ENCODE data around the gene BMERB1. TPM values are rescaled to one million over a fixed set of nuclear protein-coding genes. Genes with fewer than 3 reads are reported as not detected.

BMERB1 gene
- polyA plus RNA-seq, 1 of the 3 experiments (the other 2 are of a cell fraction): 33.9 TPM

GRCh38 chr16:15548482-15548891 lies 114.1 kb downstream of the BMERB1 start:
- no peaks in the 10 kb centered on the region for H3K9me2 ChIP-seq
- H3K36me3 ChIP-seq (replicated peaks in 1 of 2; ENCODE audit: control insufficient read depth in 1 of 2, insufficient read depth in 2 of 2, low read length in 1 of 2): no peaks in the 10 kb centered on the region
- H4K20me1 ChIP-seq (ENCODE audit: insufficient read depth): 0 out of 2 replicates have a peak, but pooled peaks cover 7% of the 10 kb centered on the region
- H3K4me2 ChIP-seq: no peak overlapping the region
- no peaks in the 10 kb centered on the region; a peak in 1 of 4 replicates for H3K4me1 ChIP-seq (ENCODE audit: control insufficient read depth in 1 of 2, insufficient read depth in 2 of 2, low read depth in 1 of 2, low read length in 1 of 2)
- H3F3A ChIP-seq (replicated peaks; ENCODE audit: insufficient read depth): no peaks in the 10 kb centered on the region
- POLR2A ChIA-PET: no interaction called here
- TF ChIP-seq GABPA (IDR thresholded peaks at IDR 0.05; ENCODE audit: low read depth) (no peak), TEAD4 (IDR thresholded peaks at IDR 0.05; ENCODE audit: borderline replicate concordance, insufficient read depth) (no peak), SMC3 (IDR thresholded peaks at IDR 0.05; ENCODE audit: low read depth, low read length) (no peak), RFX5 (IDR thresholded peaks at IDR 0.05; ENCODE audit: low read length) (no peak), CTCF (IDR thresholded peaks at IDR 0.05) (no peak), NRF1 (IDR thresholded peaks at IDR 0.05; ENCODE audit: low read depth, low read length) (no peak), ELF1 (IDR thresholded peaks at IDR 0.05) (no peak)
- TF ChIP-seq, protein P1, sequence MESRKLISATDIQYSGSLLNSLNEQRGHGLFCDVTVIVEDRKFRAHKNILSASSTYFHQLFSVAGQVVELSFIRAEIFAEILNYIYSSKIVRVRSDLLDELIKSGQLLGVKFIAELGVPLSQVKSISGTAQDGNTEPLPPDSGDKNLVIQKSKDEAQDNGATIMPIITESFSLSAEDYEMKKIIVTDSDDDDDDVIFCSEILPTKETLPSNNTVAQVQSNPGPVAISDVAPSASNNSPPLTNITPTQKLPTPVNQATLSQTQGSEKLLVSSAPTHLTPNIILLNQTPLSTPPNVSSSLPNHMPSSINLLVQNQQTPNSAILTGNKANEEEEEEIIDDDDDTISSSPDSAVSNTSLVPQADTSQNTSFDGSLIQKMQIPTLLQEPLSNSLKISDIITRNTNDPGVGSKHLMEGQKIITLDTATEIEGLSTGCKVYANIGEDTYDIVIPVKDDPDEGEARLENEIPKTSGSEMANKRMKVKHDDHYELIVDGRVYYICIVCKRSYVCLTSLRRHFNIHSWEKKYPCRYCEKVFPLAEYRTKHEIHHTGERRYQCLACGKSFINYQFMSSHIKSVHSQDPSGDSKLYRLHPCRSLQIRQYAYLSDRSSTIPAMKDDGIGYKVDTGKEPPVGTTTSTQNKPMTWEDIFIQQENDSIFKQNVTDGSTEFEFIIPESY (IDR thresholded peaks at IDR 0.05; ENCODE audit: borderline replicate concordance, low read depth): no peak
- TF ChIP-seq, protein P2, sequence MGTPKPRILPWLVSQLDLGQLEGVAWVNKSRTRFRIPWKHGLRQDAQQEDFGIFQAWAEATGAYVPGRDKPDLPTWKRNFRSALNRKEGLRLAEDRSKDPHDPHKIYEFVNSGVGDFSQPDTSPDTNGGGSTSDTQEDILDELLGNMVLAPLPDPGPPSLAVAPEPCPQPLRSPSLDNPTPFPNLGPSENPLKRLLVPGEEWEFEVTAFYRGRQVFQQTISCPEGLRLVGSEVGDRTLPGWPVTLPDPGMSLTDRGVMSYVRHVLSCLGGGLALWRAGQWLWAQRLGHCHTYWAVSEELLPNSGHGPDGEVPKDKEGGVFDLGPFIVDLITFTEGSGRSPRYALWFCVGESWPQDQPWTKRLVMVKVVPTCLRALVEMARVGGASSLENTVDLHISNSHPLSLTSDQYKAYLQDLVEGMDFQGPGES (IDR thresholded peaks at IDR 0.05; ENCODE audit: low read depth, low read length): no peak
- 78% methylated on average over 3 of the region's 3 CpGs for WGBS (ENCODE audit: low lambda C conversion rate)
- H3K4me3 ChIP-seq (ENCODE audit: low read depth in 2 of 2, low read length in 1 of 2): no peak overlapping the region
- DNase-seq: no peak
- CTCF ChIA-PET: interaction anchor here (0.9 to 1.7 kb wide), 4 partner anchors 10 to 121 kb away, joined by 3 to 9 read pairs (median 3); no protein-coding TSS in a partner anchor
- no peak overlapping the region; a peak in 1 of 4 replicates for H3K27ac ChIP-seq (ENCODE audit: low read depth in 2 of 2, low read length in 1 of 2)
- no peak overlapping the region for H3K9ac ChIP-seq
- H2AFZ ChIP-seq (ENCODE audit: low read depth): no peak overlapping the region
- H3K27me3 ChIP-seq (ENCODE audit: insufficient read depth): no peaks in the 10 kb centered on the region
- H3K79me2 ChIP-seq (ENCODE audit: insufficient read depth): no peaks in the 10 kb centered on the region
- no peaks in the 10 kb centered on the region for H3K9me3 ChIP-seq

DNA sequence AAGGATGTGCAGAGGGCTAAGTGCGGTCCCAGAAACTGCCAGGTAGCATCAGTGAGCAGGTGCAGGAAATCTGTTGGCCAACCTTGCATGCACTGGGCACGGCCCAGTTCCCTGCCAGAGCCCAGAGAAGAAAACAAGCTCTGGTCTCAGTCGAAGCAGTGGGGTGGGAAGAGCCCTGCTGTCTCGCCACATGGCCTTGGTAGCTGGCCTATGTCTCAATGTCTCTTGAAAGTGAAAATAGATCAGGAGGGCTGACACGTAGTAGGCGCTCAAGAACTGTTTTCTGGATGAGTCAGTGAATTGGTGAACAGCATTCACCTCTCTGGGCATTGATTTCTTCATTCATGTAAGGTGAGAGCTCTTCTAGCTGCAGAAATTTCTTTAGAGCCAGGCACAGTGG lies 118.1 kb downstream of the BMERB1 start:
- Histone ChIP-seq H3F3A (replicated peaks; ENCODE audit: insufficient read depth) (no peaks in the 10 kb centered on the region), H3K9me3 (no peaks in the 10 kb centered on the region), H3K36me3 (replicated peaks in 1 of 2; ENCODE audit: control insufficient read depth in 1 of 2, insufficient read depth in 2 of 2, low read length in 1 of 2) (no peaks in the 10 kb centered on the region), H3K9me2 (no peaks in the 10 kb centered on the region), H2AFZ (ENCODE audit: low read depth) (no peak overlapping the region), H3K4me2 (no peak overlapping the region), H3K27ac (ENCODE audit: low read depth in 2 of 2, low read length in 1 of 2) (no peak overlapping the region), H3K4me1 (ENCODE audit: control insufficient read depth in 1 of 2, insufficient read depth in 2 of 2, low read depth in 1 of 2, low read length in 1 of 2) (no peaks in the 10 kb centered on the region; a peak in 1 of 4 replicates), H4K20me1 (ENCODE audit: insufficient read depth) (0 out of 2 replicates have a peak, but pooled peaks cover 7% of the 10 kb centered on the region), H3K79me2 (ENCODE audit: insufficient read depth) (no peaks in the 10 kb centered on the region), H3K9ac (no peak overlapping the region), H3K27me3 (ENCODE audit: insufficient read depth) (no peaks in the 10 kb centered on the region), H3K4me3 (ENCODE audit: low read depth in 2 of 2, low read length in 1 of 2) (no peak overlapping the region)
- no peak for DNase-seq
- POLR2A ChIA-PET: no interaction called here
- WGBS (ENCODE audit: low lambda C conversion rate): 96% methylated on average over 5 of the region's 6 CpGs
- CTCF ChIA-PET: interaction anchor here (4.5 kb wide), 1 partner anchor 126 kb away, joined by 62 read pairs; no protein-coding TSS in a partner anchor
- TF ChIP-seq TCF12 (IDR thresholded peaks at IDR 0.05): no peak
- TF ChIP-seq RCOR1 (IDR thresholded peaks at IDR 0.05; ENCODE audit: low read length): no peak
- TF ChIP-seq GATA2 (CRISPR knock-in tag; IDR thresholded peaks at IDR 0.05): no peak
- no peak for TF ChIP-seq EP300 (IDR thresholded peaks at IDR 0.05; ENCODE audit: borderline replicate concordance in 1 of 2, low read depth in 1 of 2, low read length in 1 of 2)
- no peak for TF ChIP-seq CHD2 (IDR thresholded peaks at IDR 0.05; ENCODE audit: low read length, partially characterized antibody)
- TF ChIP-seq, protein P1 (IDR thresholded peaks at IDR 0.05; ENCODE audit: borderline replicate concordance, low read depth): no peak
- TF ChIP-seq, protein P3, sequence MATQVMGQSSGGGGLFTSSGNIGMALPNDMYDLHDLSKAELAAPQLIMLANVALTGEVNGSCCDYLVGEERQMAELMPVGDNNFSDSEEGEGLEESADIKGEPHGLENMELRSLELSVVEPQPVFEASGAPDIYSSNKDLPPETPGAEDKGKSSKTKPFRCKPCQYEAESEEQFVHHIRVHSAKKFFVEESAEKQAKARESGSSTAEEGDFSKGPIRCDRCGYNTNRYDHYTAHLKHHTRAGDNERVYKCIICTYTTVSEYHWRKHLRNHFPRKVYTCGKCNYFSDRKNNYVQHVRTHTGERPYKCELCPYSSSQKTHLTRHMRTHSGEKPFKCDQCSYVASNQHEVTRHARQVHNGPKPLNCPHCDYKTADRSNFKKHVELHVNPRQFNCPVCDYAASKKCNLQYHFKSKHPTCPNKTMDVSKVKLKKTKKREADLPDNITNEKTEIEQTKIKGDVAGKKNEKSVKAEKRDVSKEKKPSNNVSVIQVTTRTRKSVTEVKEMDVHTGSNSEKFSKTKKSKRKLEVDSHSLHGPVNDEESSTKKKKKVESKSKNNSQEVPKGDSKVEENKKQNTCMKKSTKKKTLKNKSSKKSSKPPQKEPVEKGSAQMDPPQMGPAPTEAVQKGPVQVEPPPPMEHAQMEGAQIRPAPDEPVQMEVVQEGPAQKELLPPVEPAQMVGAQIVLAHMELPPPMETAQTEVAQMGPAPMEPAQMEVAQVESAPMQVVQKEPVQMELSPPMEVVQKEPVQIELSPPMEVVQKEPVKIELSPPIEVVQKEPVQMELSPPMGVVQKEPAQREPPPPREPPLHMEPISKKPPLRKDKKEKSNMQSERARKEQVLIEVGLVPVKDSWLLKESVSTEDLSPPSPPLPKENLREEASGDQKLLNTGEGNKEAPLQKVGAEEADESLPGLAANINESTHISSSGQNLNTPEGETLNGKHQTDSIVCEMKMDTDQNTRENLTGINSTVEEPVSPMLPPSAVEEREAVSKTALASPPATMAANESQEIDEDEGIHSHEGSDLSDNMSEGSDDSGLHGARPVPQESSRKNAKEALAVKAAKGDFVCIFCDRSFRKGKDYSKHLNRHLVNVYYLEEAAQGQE (IDR thresholded peaks at IDR 0.05; ENCODE audit: low read depth, low read length): no peak
- no peak for TF ChIP-seq RFX5 (IDR thresholded peaks at IDR 0.05; ENCODE audit: low read length)
